ENCODE data around the gene PDZK1IP1. TPM values are rescaled to one million over a fixed set of nuclear protein-coding genes. Genes with fewer than 3 reads are reported as not detected.

PDZK1IP1 gene
- total RNA-seq, 1 donor from 2014 or later = not detected

DNA sequence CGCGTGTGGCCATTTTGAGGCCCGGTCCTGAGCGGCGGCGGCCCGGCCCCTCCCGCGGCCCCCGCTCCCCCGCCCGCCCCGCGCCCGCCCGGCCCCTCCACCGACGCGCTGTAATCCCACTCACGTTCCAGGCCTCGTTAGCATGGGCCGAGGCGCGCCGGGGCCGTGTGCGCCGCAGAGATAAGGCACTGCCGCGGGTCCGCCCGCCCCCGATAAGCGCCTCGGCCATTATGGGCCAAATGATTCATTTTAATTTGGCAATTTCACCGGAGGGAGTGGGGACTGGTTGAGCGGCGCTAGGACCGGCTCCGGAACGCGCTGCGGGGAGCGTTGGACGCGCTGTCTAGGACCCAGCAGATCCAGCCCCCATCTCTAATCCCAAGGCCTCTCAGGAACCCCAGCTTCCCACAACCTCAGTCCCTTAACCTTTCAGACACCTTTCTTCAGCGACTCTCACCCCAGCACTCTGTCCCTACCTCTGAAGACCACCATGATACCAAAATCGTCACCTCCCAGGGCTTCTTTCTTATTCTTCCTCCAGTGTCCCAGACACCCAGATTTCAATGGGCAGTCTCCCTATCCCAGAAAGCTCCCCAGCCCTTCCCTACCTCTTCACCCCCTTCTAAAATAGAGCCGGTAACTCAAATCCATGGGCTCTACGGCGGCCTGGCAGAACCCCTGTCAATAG is 42.5 kb upstream of the PDZK1IP1 start, which contains the start of gene TAL1:
Gene TAL1 (minus strand): TSS at position 39 of the 688 bp plus-strand sequence. CDS start 6,337 bp downstream, outside the sequence.
- Mint-ChIP-seq H3K27ac (peak within 1 kb of the TSS; percentile 91), H3K4me3 (ENCODE audit: low read depth) (peak within 1 kb of the TSS; percentile 49), H3K9me3 (ENCODE audit: low read depth) (no peaks in the 10 kb centered on the region), H3K27me3 (peaks cover 93% of the 10 kb centered on the region), H3K36me3 (ENCODE audit: insufficient read depth) (no peaks in the 10 kb centered on the region), H3K4me1 (ENCODE audit: low read depth) (peaks cover 7% of the 10 kb centered on the region)
- TF ChIP-seq CTCF (IDR thresholded peaks at IDR 0.05; ENCODE audit: unreplicated experiment) = no peak
- no peak for DNase-seq (ENCODE audit: low spot score, unreplicated experiment)

DNA sequence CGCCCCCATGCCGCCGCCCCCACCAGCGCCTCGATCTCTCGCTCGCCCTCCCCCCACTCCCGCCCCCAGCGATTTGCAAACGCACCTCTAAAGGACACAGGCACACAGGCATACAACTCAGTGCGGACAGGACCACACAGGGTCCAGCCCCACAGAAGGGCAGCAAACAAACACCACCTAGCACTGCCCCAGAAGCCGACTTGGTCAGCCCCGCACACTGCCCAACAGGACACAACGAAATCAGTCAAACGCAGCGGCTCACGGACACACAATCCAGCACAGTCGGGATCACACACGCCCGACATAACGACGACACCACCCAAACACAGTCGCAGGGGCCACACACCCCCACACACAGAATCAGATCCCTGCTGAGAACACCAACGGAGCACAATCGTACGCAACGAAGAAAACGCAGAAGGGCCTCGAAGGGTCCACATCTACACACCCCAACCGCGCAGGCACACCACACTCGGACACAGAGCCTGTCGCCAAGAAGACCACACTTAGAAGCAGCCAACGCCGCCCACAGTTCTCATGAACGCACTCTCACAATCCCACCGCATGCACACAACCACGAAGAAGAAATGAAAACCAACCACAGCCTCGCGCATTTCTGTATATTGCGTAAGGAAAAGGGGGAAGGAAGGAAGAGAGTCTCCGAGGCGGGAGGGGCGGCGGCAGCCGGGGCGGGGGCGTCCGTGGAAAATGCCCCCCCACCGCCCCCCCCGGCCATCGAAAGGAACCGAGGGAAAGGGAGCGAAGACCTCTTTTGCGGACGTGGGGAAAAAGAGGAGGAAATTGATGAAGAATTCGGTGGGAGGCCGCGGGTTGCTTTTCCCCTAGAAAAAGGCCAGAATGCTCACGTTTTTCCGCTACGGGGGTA is 41.7 kb upstream of the PDZK1IP1 start:
- peaks cover 97% of the 10 kb centered on the region for H3K27me3 Mint-ChIP-seq
- H3K27ac Mint-ChIP-seq = peak overlapping the region; percentile 91
- H3K4me1 Mint-ChIP-seq (ENCODE audit: low read depth) = peaks cover 7% of the 10 kb centered on the region
- no peaks in the 10 kb centered on the region for H3K9me3 Mint-ChIP-seq (ENCODE audit: low read depth)
- no peak for TF ChIP-seq CTCF (IDR thresholded peaks at IDR 0.05; ENCODE audit: unreplicated experiment)
- peak overlapping the region; percentile 49 for H3K4me3 Mint-ChIP-seq (ENCODE audit: low read depth)
- no peaks in the 10 kb centered on the region for H3K36me3 Mint-ChIP-seq (ENCODE audit: insufficient read depth)
- DNase-seq (ENCODE audit: low spot score, unreplicated experiment) = no peak

GRCh38 chr1:47230692-47231300 is 41.0 kb upstream of the PDZK1IP1 start:
- no peak for TF ChIP-seq CTCF (IDR thresholded peaks at IDR 0.05; ENCODE audit: unreplicated experiment)
- Mint-ChIP-seq H3K4me3 (ENCODE audit: low read depth) (no peak overlapping the region), H3K27me3 (peaks cover 97% of the 10 kb centered on the region), H3K27ac (peak overlapping the region; percentile 58), H3K36me3 (ENCODE audit: insufficient read depth) (no peaks in the 10 kb centered on the region), H3K9me3 (ENCODE audit: low read depth) (no peaks in the 10 kb centered on the region), H3K4me1 (ENCODE audit: low read depth) (peaks cover 9% of the 10 kb centered on the region)
- no peak for DNase-seq (ENCODE audit: low spot score, unreplicated experiment)

DNA sequence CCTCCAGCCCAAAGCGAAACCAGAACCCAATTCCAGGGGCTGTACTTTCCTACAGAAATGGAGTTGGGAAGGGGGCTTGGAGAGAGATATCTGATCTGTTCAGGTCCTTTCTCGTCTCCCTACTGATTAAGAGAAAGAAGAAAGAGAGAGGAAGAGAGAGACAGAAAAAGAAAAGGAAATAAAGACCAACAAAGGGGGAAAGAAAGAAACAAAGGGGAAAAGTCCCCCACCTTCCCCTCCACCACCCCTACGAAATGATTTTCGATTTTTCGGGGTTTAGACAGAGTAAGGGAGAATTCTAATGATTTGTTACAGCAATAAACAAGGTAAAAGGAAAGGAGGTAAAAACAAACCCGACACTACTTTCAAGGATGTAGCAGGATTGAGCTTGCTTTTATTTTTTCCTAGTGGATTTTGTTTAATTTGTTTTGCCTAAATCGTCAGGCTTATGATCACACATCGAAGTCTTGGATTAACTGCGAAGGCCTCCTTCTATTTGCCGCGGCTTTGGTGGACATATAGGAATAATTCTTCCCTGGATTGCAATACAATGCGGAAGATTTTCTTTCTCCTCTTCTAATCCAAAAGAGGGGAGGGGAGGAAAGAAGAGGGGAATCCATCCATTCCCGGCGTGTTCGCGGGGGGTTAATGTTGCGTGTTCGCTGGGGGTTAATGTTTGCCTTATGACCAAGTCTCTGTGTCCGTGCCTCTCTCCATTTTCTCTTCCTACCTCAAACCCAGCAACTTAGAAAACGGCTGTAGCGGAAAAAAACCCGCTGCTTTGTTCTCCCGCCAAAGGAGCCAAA is 40.3 kb upstream of the PDZK1IP1 start:
- Mint-ChIP-seq H3K27me3 (peaks cover 93% of the 10 kb centered on the region), H3K4me1 (ENCODE audit: low read depth) (peaks cover 9% of the 10 kb centered on the region), H3K27ac (peak overlapping the region; percentile 58), H3K36me3 (ENCODE audit: insufficient read depth) (no peaks in the 10 kb centered on the region), H3K4me3 (ENCODE audit: low read depth) (no peak overlapping the region), H3K9me3 (ENCODE audit: low read depth) (no peaks in the 10 kb centered on the region)
- DNase-seq (ENCODE audit: low spot score, unreplicated experiment) = no peak
- no peak for TF ChIP-seq CTCF (IDR thresholded peaks at IDR 0.05; ENCODE audit: unreplicated experiment)
